DMS 273 treated with DMSO at 0.1 percent for 48 hours (cell line): ENCODE data around the gene DTNB.
"Not testable (repeated sequence)": the region's sequence is repeated elsewhere in the genome, so short reads cannot be mapped to it uniquely, and the experiment has no call there.

Source experiments
- DNase-seq: peaks from one replicate; lab custom pipeline; 2025; lab: John Stamatoyannopoulos, UW

Gene DTNB

GRCh38 chr2:25673300-25674076 is at the start of gene DTNB:
TSS of gene DTNB (minus strand) at chr2:25673577. CDS start at chr2:25652660, 20,917 bp downstream.
- DNase-seq, result peak; percentile 12

- no peak for DNase-seq
These were observed 48.8 kb upstream of the DTNB start for GRCh38 chr2:25722224-25722623.

- no peak for DNase-seq
These were observed 47.2 kb upstream of the DTNB start for GRCh38 chr2:25720575-25720974.

- no peak for DNase-seq
These were observed 41.4 kb upstream of the DTNB start for GRCh38 chr2:25714740-25715139.

- no peak for DNase-seq
These were observed 39.1 kb upstream of the DTNB start for GRCh38 chr2:25712455-25712854.

GRCh38 chr2:25711675-25712354 is 38.4 kb upstream of the DTNB start:
- DNase-seq, result no peak

- DNase-seq, result no peak
These were observed 37.4 kb upstream of the DTNB start for GRCh38 chr2:25710750-25711149.

- no peak for DNase-seq
These were observed 36.0 kb upstream of the DTNB start for GRCh38 chr2:25709349-25709748.

- no peak for DNase-seq
These were observed 34.7 kb upstream of the DTNB start for GRCh38 chr2:25707927-25708590.

GRCh38 chr2:25705575-25705974 is 32.2 kb upstream of the DTNB start:
- DNase-seq, result not testable (repeated sequence)

- DNase-seq, result no peak
These were observed 28.4 kb upstream of the DTNB start for GRCh38 chr2:25701801-25702200.

GRCh38 chr2:25700221-25700660 is 26.9 kb upstream of the DTNB start:
- DNase-seq, result peak; percentile 9

- DNase-seq, result no peak
These were observed 25.8 kb upstream of the DTNB start for GRCh38 chr2:25699216-25699615.

GRCh38 chr2:25698752-25699151 is 25.4 kb upstream of the DTNB start:
- no peak for DNase-seq

GRCh38 chr2:25697559-25698341 is 24.4 kb upstream of the DTNB start:
- DNase-seq, result no peak

GRCh38 chr2:25692737-25693445 is 19.5 kb upstream of the DTNB start:
- no peak for DNase-seq

- no peak for DNase-seq
These were observed 18.8 kb upstream of the DTNB start for GRCh38 chr2:25692143-25692542.

- no peak for DNase-seq
These were observed 16.7 kb upstream of the DTNB start for GRCh38 chr2:25690058-25690457.

- DNase-seq, result no peak
These were observed 14.9 kb upstream of the DTNB start for GRCh38 chr2:25688236-25688635.

- no peak for DNase-seq
These were observed 12.4 kb upstream of the DTNB start for GRCh38 chr2:25685741-25686140.
